Measurements from ENCODE around the gene SUN1. TPM values are rescaled to one million over a fixed set of nuclear protein-coding genes. Genes with fewer than 3 reads are reported as not detected.
"Not testable (repeated sequence)": the region's sequence is repeated elsewhere in the genome, so short reads cannot be mapped to it uniquely, and the experiment has no call there.

SUN1 gene
- total RNA-seq, 4 donors from 2014 or later = 78.0 to 113 (median 105) TPM

DNA sequence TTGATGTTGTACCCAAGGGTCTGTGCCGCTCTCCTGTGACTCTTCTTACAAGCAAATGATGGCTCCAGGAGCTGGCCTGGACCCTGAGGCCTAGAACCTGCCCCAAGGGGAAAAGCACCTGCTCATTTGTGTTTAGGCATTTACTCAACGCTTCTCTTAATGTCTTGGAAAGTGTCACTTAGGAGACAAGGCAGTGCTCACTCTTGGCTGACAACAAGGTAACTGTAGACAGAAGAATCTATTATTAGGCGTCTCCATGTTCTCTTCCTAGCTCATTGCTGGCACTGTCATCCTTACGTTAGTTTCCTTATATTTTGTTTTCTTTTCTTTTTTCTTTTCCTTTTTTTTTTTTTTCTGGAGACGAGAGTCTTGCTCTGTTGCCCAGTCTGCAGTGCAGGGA lies 38.1 kb upstream of the SUN1 start:
- Histone ChIP-seq H3K4me1 (no peaks in the 10 kb centered on the region), H3K27me3 (no peaks in the 10 kb centered on the region), H3K9me3 (no peaks in the 10 kb centered on the region), H3K36me3 (no peaks in the 10 kb centered on the region), H3K4me3 (no peak overlapping the region), H3K27ac (no peak overlapping the region)
- WGBS, 2 donors = 95 to 96% methylated on average over 4 of the region's 5 CpGs
- DNase-seq = no peak
- TF ChIP-seq POLR2A (IDR thresholded peaks at IDR 0.05) = no peak
- intact Hi-C loops (cut with DNase I) = no loop called here

DNA sequence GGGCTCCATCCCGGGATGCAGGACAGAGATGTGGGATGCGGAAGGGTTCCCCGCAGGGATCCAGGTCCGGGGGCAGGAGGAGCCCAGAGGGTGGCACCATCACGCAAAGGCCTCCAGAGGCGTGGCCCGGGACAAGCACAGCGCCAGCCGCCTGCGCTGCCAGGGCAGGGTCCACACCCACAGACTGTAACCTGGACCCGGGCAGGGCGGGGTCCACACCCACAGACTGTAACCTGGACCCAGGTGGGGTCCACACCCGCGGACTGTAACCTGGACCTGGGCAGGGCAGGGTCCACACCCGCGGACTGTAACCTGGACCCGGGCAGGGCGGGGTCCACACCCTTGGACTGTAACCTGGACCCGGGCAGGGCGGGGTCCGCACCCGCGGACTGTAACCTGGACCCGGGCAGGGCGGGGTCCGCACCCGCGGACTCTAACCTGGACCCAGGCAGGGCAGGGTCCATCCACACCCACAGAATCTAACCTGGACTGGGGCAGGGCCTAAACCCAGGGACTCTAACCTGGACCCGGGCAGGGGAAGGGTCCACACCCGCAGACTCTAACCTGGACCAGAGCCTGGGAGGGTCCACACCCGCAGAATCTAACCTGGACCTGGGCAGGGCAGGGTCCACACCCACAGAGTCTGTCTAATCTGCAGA lies 37.5 kb upstream of the SUN1 start:
- intact Hi-C loops (cut with DNase I) = no loop called here
- H3K4me3 ChIP-seq = no peak overlapping the region
- no peak overlapping the region for H3K27ac ChIP-seq
- WGBS, 2 donors = no CpG with 5 or more reads among the region's 31 CpGs
- TF ChIP-seq, protein P1, sequence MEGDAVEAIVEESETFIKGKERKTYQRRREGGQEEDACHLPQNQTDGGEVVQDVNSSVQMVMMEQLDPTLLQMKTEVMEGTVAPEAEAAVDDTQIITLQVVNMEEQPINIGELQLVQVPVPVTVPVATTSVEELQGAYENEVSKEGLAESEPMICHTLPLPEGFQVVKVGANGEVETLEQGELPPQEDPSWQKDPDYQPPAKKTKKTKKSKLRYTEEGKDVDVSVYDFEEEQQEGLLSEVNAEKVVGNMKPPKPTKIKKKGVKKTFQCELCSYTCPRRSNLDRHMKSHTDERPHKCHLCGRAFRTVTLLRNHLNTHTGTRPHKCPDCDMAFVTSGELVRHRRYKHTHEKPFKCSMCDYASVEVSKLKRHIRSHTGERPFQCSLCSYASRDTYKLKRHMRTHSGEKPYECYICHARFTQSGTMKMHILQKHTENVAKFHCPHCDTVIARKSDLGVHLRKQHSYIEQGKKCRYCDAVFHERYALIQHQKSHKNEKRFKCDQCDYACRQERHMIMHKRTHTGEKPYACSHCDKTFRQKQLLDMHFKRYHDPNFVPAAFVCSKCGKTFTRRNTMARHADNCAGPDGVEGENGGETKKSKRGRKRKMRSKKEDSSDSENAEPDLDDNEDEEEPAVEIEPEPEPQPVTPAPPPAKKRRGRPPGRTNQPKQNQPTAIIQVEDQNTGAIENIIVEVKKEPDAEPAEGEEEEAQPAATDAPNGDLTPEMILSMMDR (IDR thresholded peaks at IDR 0.05) = no peak
- TF ChIP-seq POLR2A (IDR thresholded peaks at IDR 0.05) = no peak
- no peaks in the 10 kb centered on the region for H3K4me1 ChIP-seq
- H3K27me3 ChIP-seq = no peaks in the 10 kb centered on the region
- H3K36me3 ChIP-seq = no peaks in the 10 kb centered on the region
- no peaks in the 10 kb centered on the region for H3K9me3 ChIP-seq
- DNase-seq = no peak

DNA sequence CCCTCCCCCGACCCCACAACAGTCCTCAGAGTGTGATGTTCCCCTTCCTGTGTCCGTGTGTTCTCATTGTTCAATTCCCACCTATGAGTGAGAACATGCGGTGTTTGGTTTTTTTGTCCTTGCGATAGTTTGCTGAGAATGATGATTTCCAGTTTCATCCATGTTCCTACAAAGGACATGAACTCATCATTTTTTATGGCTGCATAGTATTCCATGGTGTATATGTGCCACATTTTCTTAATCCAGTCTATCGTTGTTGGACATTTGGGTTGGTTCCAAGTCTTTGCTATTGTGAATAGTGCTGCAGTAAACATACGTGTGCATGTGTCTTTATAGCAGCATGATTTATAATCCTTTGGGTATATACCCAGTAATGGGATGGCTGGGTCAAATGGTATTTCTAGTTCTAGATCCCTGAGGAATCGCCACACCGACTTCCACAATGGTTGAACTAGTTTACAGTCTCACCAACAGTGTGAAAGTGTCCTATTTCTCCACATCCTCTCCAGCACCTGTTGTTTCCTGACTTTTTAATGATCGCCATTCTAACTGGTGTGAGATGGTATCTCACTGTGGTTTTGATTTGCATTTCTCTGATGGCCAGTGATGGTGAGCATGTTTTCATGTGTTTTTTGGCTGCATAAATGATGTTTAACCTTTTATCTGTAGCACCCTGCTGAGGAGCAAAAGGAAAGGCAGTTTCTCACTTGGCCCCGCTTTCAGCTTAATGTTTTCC lies 35.7 kb upstream of the SUN1 start:
- WGBS, 2 donors = 83 to 90% methylated on average over 4 to 6 of the region's 10 CpGs
- H3K36me3 ChIP-seq; H3K27ac ChIP-seq; H3K4me1 ChIP-seq; H3K4me3 ChIP-seq; H3K9me3 ChIP-seq; DNase-seq; H3K27me3 ChIP-seq; intact Hi-C loops (cut with DNase I): not testable (repeated sequence)

DNA sequence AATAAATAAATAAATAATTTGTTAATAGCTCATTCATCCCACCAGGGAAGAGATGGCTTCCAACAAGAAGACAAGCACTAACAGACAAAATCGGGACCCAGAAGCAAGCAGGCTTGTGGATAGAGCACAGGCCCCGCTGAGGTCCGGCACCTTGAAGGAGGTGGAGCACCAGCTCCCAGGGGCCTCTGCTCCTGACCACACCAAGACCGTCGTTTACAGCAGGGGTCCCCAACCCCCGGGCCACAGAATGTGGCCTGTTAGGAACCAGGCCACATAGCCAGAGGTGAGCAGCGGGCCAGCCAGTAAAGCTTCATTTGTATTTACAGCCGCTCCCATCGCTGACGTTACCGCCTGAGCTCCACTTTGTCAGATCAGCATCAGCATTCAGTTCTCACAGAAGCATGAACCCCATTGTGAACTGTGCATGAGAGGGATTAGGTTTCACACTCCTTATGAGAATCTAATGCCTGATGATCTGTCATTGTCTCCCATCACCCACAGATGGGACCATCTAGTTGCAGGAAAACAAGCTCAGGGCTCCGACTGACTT lies 33.3 kb upstream of the SUN1 start:
- no peaks in the 10 kb centered on the region for H3K27me3 ChIP-seq
- H3K27ac ChIP-seq = no peak overlapping the region
- no peaks in the 10 kb centered on the region for H3K36me3 ChIP-seq
- H3K4me3 ChIP-seq = no peak overlapping the region
- no peak for TF ChIP-seq POLR2A (IDR thresholded peaks at IDR 0.05)
- TF ChIP-seq, protein P1 (IDR thresholded peaks at IDR 0.05) = no peak
- WGBS, 2 donors = 84 to 96% methylated on average over 10 to 12 of the region's 12 CpGs
- intact Hi-C loops (cut with DNase I) = no loop called here
- H3K9me3 ChIP-seq = no peaks in the 10 kb centered on the region
- H3K4me1 ChIP-seq = peaks cover 11 to 19% (median 18%) of the 10 kb centered on the region in 3 donors
- DNase-seq = no peak

DNA sequence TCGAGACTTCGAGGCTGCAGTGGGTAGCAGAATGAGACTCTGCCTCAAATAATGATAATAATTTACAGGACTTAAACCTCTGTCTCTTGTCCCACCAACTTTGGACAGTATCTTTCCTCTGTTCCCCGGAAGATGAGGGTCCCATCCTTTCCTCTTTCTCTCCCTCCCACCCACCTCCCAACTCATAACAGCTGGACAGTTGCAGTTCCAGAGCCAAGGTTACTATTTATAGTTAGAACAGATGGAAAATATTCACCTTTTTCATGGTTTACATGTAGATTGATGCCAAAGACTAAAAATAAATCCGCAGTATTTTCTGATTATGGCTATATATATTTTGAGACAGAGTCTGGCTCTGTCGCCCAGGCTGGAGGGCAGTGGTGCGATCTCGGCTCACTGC lies 31.6 kb upstream of the SUN1 start:
- Histone ChIP-seq H3K27me3 (no peaks in the 10 kb centered on the region), H3K4me1 (peaks cover 11 to 19% (median 18%) of the 10 kb centered on the region in 3 donors), H3K36me3 (no peaks in the 10 kb centered on the region), H3K4me3 (no peak overlapping the region), H3K27ac (peak overlapping the region in 2 of 4 donors; percentile 60 to 81), H3K9me3 (no peaks in the 10 kb centered on the region)
- intact Hi-C loops (cut with DNase I) = no loop called here
- TF ChIP-seq POLR2A (IDR thresholded peaks at IDR 0.05) = no peak
- TF ChIP-seq, protein P1 (IDR thresholded peaks at IDR 0.05) = no peak
- 73 to 75% methylated on average over 7 of the region's 7 CpGs for WGBS, 2 donors
- no peak for DNase-seq

DNA sequence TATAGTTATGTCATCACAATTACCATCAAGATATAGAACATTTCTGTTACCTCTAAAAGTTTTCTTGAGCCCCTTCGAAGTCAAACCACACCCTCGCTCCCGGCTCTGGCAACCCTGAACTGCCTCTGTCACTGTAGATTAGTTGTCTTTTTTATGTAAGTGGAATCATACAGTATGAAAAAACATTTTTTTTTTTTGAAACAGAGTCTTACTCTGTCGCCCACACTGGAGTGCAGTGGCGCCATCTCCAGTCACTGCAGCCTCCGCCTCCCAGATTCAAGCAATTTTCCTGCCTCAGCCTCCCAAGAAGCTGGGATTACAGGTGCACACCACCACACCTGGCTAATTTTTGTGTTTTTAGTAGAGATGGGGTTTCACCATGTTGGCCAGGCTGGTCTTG lies 30.9 kb upstream of the SUN1 start:
- intact Hi-C loops (cut with DNase I); H3K36me3 ChIP-seq; H3K27me3 ChIP-seq; DNase-seq; H3K4me3 ChIP-seq; H3K9me3 ChIP-seq: not testable (repeated sequence)
- 45 to 50% methylated on average over 4 to 5 of the region's 6 CpGs for WGBS, 2 donors
- Histone ChIP-seq H3K27ac (peak overlapping the region; percentile 35 to 81 (median 63)), H3K4me1 (peaks cover 11 to 19% (median 18%) of the 10 kb centered on the region in 3 donors)
